Esophagus squamous epithelium (tissue), 5 donors: ENCODE measurements around the gene NELL1. TPM values are rescaled to one million over a fixed set of nuclear protein-coding genes. Genes with fewer than 3 reads are reported as not detected.

Experiments
- DNase-seq: peaks from one replicate; lab custom pipeline; 2025; lab: John Stamatoyannopoulos, UW
- H3K27ac ChIP-seq, 4 donors: fragments of 200-600 bp; sonication (generic); one replicate each; pipeline ENCODE4 v1.5.1; 2016 to 2019; ENCODE audit warnings: mild to moderate bottlenecking in 1 of 4
- H3K27me3 ChIP-seq, 4 donors: fragments of 200-600 bp; sonication (generic); 1 replicate in 3 of 4; 2 replicates in 1 of 4; pipeline versions ENCODE4 v1.5.1 to v1.6.0; 2017 to 2021; ENCODE audit warnings: antibody characterized with exemption in 1 of 4
- H3K36me3 ChIP-seq, 3 donors: fragments of 200-600 bp; sonication (generic); one replicate each; pipeline ENCODE4 v1.5.1; 2016 to 2019
- H3K4me1 ChIP-seq, 3 donors: fragments of 200-600 bp; sonication (generic); one replicate each; pipeline ENCODE4 v1.5.1; 2017 to 2019
- H3K4me3 ChIP-seq, 4 donors: fragments of 200-600 bp; sonication (generic); 1 replicate in 3 of 4; 2 replicates in 1 of 4; pipeline ENCODE4 v1.5.1; 2016 to 2019; ENCODE audit warnings: mild to moderate bottlenecking in 2 of 4, moderate library complexity in 1 of 4
- H3K9me3 ChIP-seq, 3 donors: fragments of 200-600 bp; sonication (generic); one replicate each; pipeline ENCODE4 v1.5.1; 2016 to 2019
- POLR2A ChIP-seq, 4 donors: fragments of 450-650 bp; IDR thresholded peaks; one replicate each; pipeline ENCODE4 v1.6.1; 2017; ENCODE audit warnings: antibody characterized with exemption in 4 of 4, mild to moderate bottlenecking in 4 of 4, moderate library complexity in 3 of 4
- WGBS, 2 donors: methylation state at CpG; one replicate each; pipeline ENCODE4 v1.1.5; 2018; 5-methylcytosine and 5-hydroxymethylcytosine counted together
- intact Hi-C: fragments of 100-400 bp; cut with DNase I; formaldehyde crosslinking; loops from one replicate; pipeline ENCODE4 v1.15.0; 2022
- total RNA-seq, 4 donors: library from RNA; depleted of rRNA; stranded (reverse); fragments of >200 nt; gene quantifications; one replicate each; pipeline ENCODE4 v1.1.0, GENCODE V29; 2016
- TF ChIP-seq, protein P1 (sequence below), 6 experiments: fragments of 450-650 bp in 4 of 6; fragments of 200-600 bp in 2 of 6; sonication (generic) in 2 of 6; IDR thresholded peaks; one replicate each; pipeline ENCODE4 v1.5.1; 2016 to 2019; ENCODE audit warnings: antibody characterized with exemption in 6 of 6, mild to moderate bottlenecking in 4 of 6, moderate library complexity in 4 of 6
- donor health status: DM: yes; HTN: yes; CAD: no.

The NELL1 gene
- total RNA-seq, 4 donors from 2014 or later = 1.5 TPM; not detected in 3

DNA sequence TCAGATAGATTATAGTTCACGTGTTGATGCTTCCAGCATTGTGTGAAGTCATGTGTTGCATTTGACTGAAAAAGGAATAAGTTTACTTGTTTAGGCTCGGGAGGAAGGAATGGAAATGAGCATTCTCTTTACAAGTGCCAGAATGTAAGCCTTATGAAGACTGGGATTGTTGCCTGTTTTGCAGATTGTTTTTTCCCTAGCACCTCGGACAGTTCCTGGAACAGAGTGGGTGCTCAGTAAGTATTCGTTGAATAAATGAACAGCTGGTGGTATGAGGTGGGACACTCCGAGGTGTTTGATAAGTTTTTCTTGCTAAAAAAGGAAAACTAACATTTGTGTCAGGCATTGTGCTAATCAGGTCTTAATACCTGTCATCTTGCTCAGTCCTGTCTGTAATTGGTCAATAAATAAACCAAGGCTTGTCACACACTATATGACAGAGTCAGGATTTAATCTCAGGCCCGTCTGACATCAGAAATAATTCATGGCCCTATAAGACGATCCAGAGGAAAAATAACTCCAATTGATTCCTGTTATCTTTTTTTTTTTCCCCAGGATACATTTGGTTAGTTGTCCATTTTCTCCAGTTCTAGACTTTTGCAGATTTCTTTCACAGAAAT, 304.7 kb downstream of the NELL1 start:
- Histone ChIP-seq H3K27me3 (no peaks in the 10 kb centered on the region), H3K36me3 (no peaks in the 10 kb centered on the region), H3K4me1 (no peaks in the 10 kb centered on the region), H3K27ac (no peak overlapping the region), H3K4me3 (no peak overlapping the region), H3K9me3 (no peaks in the 10 kb centered on the region)
- no peak for DNase-seq
- WGBS, 2 donors = 30 to 42% methylated on average over 7 of the region's 7 CpGs
- intact Hi-C loops = no loop called here
- TF ChIP-seq, protein P1, sequence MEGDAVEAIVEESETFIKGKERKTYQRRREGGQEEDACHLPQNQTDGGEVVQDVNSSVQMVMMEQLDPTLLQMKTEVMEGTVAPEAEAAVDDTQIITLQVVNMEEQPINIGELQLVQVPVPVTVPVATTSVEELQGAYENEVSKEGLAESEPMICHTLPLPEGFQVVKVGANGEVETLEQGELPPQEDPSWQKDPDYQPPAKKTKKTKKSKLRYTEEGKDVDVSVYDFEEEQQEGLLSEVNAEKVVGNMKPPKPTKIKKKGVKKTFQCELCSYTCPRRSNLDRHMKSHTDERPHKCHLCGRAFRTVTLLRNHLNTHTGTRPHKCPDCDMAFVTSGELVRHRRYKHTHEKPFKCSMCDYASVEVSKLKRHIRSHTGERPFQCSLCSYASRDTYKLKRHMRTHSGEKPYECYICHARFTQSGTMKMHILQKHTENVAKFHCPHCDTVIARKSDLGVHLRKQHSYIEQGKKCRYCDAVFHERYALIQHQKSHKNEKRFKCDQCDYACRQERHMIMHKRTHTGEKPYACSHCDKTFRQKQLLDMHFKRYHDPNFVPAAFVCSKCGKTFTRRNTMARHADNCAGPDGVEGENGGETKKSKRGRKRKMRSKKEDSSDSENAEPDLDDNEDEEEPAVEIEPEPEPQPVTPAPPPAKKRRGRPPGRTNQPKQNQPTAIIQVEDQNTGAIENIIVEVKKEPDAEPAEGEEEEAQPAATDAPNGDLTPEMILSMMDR (IDR thresholded peaks at IDR 0.05) = no peak
- no peak for TF ChIP-seq POLR2A (IDR thresholded peaks at IDR 0.05)

DNA sequence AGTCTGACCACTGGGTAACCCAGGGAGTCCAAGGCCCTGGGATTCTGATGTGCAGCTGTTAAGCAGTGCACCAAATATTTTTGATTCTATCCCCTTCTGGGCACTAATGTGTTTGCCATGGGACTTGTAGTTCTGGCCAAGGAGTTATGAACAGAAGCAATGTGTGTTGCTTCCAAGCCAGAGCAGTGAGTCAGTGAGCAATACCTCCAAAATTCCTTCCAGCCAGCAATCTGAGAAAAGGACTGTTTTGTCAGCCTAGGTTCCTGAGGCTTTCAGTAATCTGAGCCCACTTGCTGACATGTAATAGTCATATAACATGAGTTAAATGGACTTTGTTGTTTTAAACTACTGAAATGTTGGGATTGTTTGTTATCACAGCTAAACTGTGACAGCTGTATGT, 311.4 kb downstream of the NELL1 start:
- DNase-seq = no peak
- intact Hi-C loops = no loop called here
- no peak overlapping the region for H3K4me3 ChIP-seq
- H3K27ac ChIP-seq = no peak overlapping the region
- H3K36me3 ChIP-seq = no peaks in the 10 kb centered on the region
- no peaks in the 10 kb centered on the region for H3K27me3 ChIP-seq
- TF ChIP-seq, protein P1 (IDR thresholded peaks at IDR 0.05) = no peak
- no peak for TF ChIP-seq POLR2A (IDR thresholded peaks at IDR 0.05)
- H3K4me1 ChIP-seq = no peaks in the 10 kb centered on the region
- no peaks in the 10 kb centered on the region for H3K9me3 ChIP-seq

DNA sequence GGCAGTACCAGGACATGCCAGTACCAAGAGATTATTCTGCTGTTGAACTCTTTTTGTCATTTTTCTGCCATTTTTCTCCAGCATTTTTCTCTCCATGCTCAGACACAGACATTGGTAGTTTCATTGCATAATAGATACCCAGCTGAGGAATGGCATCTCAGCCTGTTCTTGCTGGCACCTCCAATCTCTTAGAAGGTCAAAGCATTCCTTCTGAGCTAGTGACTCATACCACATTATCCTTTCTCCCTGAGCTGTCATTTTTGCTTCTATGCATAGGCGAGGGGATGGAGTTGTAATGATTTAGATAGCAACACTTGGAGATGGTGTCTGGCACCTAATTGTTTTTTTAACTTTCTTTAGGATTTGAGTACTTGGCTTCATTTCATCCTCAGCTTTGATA, 321.1 kb downstream of the NELL1 start:
- H3K4me3 ChIP-seq = no peak overlapping the region
- intact Hi-C loops = no loop called here
- H3K27ac ChIP-seq = no peak overlapping the region
- no peak for DNase-seq
- 25% methylated on average over 1 of the region's 1 CpG for whole genome bisulfite sequencing, 2 donors
- no peaks in the 10 kb centered on the region for H3K27me3 ChIP-seq
- no peak for TF ChIP-seq POLR2A (IDR thresholded peaks at IDR 0.05)
- TF ChIP-seq, protein P1 (IDR thresholded peaks at IDR 0.05) = no peak
- no peaks in the 10 kb centered on the region for H3K36me3 ChIP-seq
- H3K9me3 ChIP-seq = no peaks in the 10 kb centered on the region
- peaks cover 0 to 16% (median 0%) of the 10 kb centered on the region in 3 donors for H3K4me1 ChIP-seq

DNA sequence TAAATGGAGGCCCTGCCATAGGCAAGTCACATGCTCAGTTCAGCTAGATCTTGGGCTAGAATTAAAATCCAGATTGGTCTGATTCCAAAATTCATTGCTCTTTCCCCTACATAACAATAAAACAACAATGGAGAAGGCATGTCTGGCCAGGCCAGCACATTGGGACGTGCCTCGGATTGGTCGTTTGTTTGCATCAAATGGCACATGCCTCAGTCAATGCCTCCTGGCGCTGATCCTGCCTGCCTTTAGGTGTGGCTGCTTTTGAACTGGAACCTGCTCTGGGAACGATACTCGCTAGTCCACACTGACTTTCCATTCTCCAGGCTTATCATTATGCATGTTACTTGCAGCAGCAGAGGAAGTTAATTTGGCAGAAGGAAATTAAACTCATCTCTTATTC, 322.1 kb downstream of the NELL1 start:
- intact Hi-C loops = no loop called here

DNA sequence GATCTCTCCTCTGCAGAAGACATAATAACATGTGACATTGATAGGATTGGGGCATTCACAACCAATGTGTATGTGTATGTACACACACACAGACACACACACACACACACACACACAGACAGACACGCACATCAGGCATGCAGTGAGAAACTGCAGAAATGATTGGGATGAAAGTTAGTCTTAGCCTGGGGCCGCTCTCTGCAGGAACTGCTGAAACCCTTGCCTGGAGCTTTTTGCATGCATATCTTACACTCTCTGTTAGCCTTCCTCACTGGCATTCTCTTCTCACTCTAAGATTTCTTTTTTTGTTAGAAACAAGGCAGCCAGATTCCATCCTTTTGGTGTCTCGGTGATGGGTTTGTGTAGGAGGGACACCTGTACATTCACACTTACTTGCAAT, 337.9 kb downstream of the NELL1 start:
- intact Hi-C loops = no loop called here
- Histone ChIP-seq H3K4me1 (no peaks in the 10 kb centered on the region), H3K9me3 (peaks cover 0 to 5% (median 4%) of the 10 kb centered on the region in 3 donors), H3K36me3 (no peaks in the 10 kb centered on the region), H3K4me3 (no peak overlapping the region), H3K27ac (no peak overlapping the region), H3K27me3 (no peaks in the 10 kb centered on the region)
- WGBS, 2 donors = 49 to 56% methylated on average over 3 of the region's 3 CpGs
- no peak for DNase-seq
- no peak for TF ChIP-seq POLR2A (IDR thresholded peaks at IDR 0.05)
- TF ChIP-seq, protein P1 (IDR thresholded peaks at IDR 0.05) = no peak

More for the DNA sequence above, 322.1 kb downstream of the NELL1 start:
- H3K4me3 ChIP-seq = no peak overlapping the region
- no peaks in the 10 kb centered on the region for H3K9me3 ChIP-seq
- WGBS, 2 donors = 51 to 68% methylated on average over 5 to 6 of the region's 6 CpGs
- no peaks in the 10 kb centered on the region for H3K27me3 ChIP-seq
- H3K36me3 ChIP-seq = no peaks in the 10 kb centered on the region
- peaks cover 0 to 16% (median 0%) of the 10 kb centered on the region in 3 donors for H3K4me1 ChIP-seq
- TF ChIP-seq, protein P1 (IDR thresholded peaks at IDR 0.05) = no peak
- no peak for TF ChIP-seq POLR2A (IDR thresholded peaks at IDR 0.05)
- H3K27ac ChIP-seq = no peak overlapping the region
- no peak for DNase-seq
